HepG2 (cell line): ENCODE measurements around the gene ZBTB45. TPM values are rescaled to one million over a fixed set of nuclear protein-coding genes. Genes with fewer than 3 reads are reported as not detected.

Experiments
- JUND ChIP-seq: sonication (generic); formaldehyde crosslinking; IDR thresholded peaks from 2 replicates; pipeline ENCODE4 v1.8.0; 2022; ENCODE audit warnings: mild to moderate bottlenecking, missing genetic modification reagents
- KDM3A ChIP-seq: IDR thresholded peaks from 2 replicates; pipeline ENCODE4 v1.6.1; 2018; ENCODE audit warnings: low read depth, missing compliant biosample characterization
- KLF9 ChIP-seq: IDR thresholded peaks from 2 replicates; pipeline ENCODE4 v1.6.1; 2016; ENCODE audit warnings: low read depth
- MAFK ChIP-seq, 2 experiments: IDR thresholded peaks in 1 of 2; conservative IDR thresholded peaks in 1 of 2; 2 replicates each; pipeline ENCODE4 v1.6.1; 2011; ENCODE audit warnings: improper control_type of control experiment in 2 of 2, low read length in 2 of 2
- MEIS1 ChIP-seq: sonication (generic); formaldehyde crosslinking; IDR thresholded peaks from 2 replicates; pipeline ENCODE4 v1.9.0; 2021; ENCODE audit warnings: mild to moderate bottlenecking, missing genetic modification reagents, moderate library complexity, borderline replicate concordance
- MTF2 ChIP-seq: sonication (generic); formaldehyde crosslinking; IDR thresholded peaks from 2 replicates; pipeline ENCODE4 v1.5.0; 2020; ENCODE audit warnings: missing genetic modification reagents, borderline replicate concordance
- RFX3 ChIP-seq: IDR thresholded peaks from 2 replicates; pipeline ENCODE4 v1.6.1; 2016; ENCODE audit warnings: missing biosample characterization, missing genetic modification reagents
- SMAD9 ChIP-seq: sonication (generic); formaldehyde crosslinking; IDR thresholded peaks from 2 replicates; pipeline ENCODE4 v1.5.1; 2020; ENCODE audit warnings: mild to moderate bottlenecking, missing genetic modification reagents
- STAT6 ChIP-seq: sonication (generic); formaldehyde crosslinking; IDR thresholded peaks from 2 replicates; pipeline ENCODE4 v1.4.0; 2020; ENCODE audit warnings: missing genetic modification reagents, mild to moderate bottlenecking, borderline replicate concordance
- ZNF230 ChIP-seq: sonication (generic); formaldehyde crosslinking; IDR thresholded peaks from 2 replicates; pipeline ENCODE4 v1.4.0; 2020; ENCODE audit warnings: mild to moderate bottlenecking, missing genetic modification reagents
- ZNF24 ChIP-seq: fragments of 450-650 bp; IDR thresholded peaks from 2 replicates; pipeline ENCODE4 v1.6.1; 2017; ENCODE audit warnings: antibody characterized with exemption, mild to moderate bottlenecking
- ZNF263 ChIP-seq: sonication (generic); formaldehyde crosslinking; IDR thresholded peaks from 2 replicates; pipeline ENCODE4 v1.4.0; 2020; ENCODE audit warnings: missing genetic modification reagents
- ZNF337 ChIP-seq: sonication (generic); formaldehyde crosslinking; IDR thresholded peaks from 2 replicates; pipeline ENCODE4 v1.5.1; 2020; ENCODE audit warnings: missing genetic modification reagents, low read depth, mild to moderate bottlenecking, borderline replicate concordance
- ZNF484 ChIP-seq: sonication (generic); formaldehyde crosslinking; IDR thresholded peaks from 2 replicates; pipeline ENCODE4 v1.5.1; 2020; ENCODE audit warnings: mild to moderate bottlenecking, low read depth, missing genetic modification reagents, borderline replicate concordance
- ZNF564 ChIP-seq: sonication (generic); formaldehyde crosslinking; IDR thresholded peaks from 2 replicates; pipeline ENCODE4 v1.8.1; 2023; ENCODE audit warnings: mild to moderate bottlenecking, missing genetic modification reagents
- ZNF660 ChIP-seq: sonication (generic); formaldehyde crosslinking; IDR thresholded peaks from 2 replicates; pipeline ENCODE4 v1.5.1; 2020; ENCODE audit warnings: mild to moderate bottlenecking, low read depth, missing genetic modification reagents, borderline replicate concordance
- polyA plus RNA-seq, 8 experiments: library from polyadenylated mRNA; depleted of rRNA in 3 of 8; stranded (reverse) in 7 of 8; unstranded in 1 of 8; fragments of >200 nt; fragmentation: Illumina TruSeq in 4 of 8; extraction: Trizol in 4 of 8; gene quantifications; 2 replicates each; pipeline versions ENCODE4 v1.2.1 to v1.2.3, GENCODE V29; 2011 to 2016; ENCODE audit warnings: low read depth in 4 of 8, missing spikeins in 1 of 8, mixed read lengths in 1 of 8; ENCODE audit not compliant: insufficient read depth in 1 of 8
- total RNA-seq, 5 experiments: library from RNA; depleted of rRNA; stranded (reverse); fragments of >200 nt; fragmentation: Illumina TruSeq; extraction: Trizol; gene quantifications; 2 replicates each; pipeline ENCODE4 v1.2.3, GENCODE V29; 2016; ENCODE audit warnings: low read depth in 1 of 5
- TF ChIP-seq, protein P1 (sequence below), 2 experiments: IDR thresholded peaks; 2 replicates each; pipeline ENCODE4 v1.6.1; 2011 to 2012; ENCODE audit warnings: low read length in 2 of 2, borderline replicate concordance in 1 of 2, low read depth in 1 of 2, mild to moderate bottlenecking in 1 of 2, moderate library complexity in 1 of 2
- TF ChIP-seq, protein P2 (sequence below): sonication (generic); formaldehyde crosslinking; IDR thresholded peaks from 2 replicates; pipeline ENCODE4 v1.5.1; 2020; ENCODE audit warnings: missing genetic modification reagents, mild to moderate bottlenecking, borderline replicate concordance

Gene ZBTB45
- total and polyA plus RNA-seq, 2 of the 13 experiments (the other 11 are each of a cell fraction or from before 2014, with no cell fraction given), result 3.0 to 3.7 TPM

- TF ChIP-seq ZNF660 (no peak; the same call in 1 of the 2 replicates), JUND (CRISPR knock-in tag) (0 out of 2 replicates have a peak, but pooled peaks have one; percentile 59), ZNF337 (CRISPR knock-in tag) (peak; percentile 77; the same call in 1 of the 2 replicates), ZNF24 (peak; percentile 58; the same call in 1 of the 2 replicates), KDM3A (CRISPR knock-in tag) (peak; percentile 98), RFX3 (peak; percentile 54; the same call in 1 of the 2 replicates), ZNF564 (peak; percentile 8; the same call in 1 of the 2 replicates), ZNF230 (CRISPR knock-in tag) (peak; percentile 43), ZNF263 (CRISPR knock-in tag) (peak; percentile 24; the same call in 1 of the 2 replicates), SMAD9 (CRISPR knock-in tag) (peak; percentile 60; the same call in 1 of the 2 replicates), STAT6 (peak; percentile 88), ZNF484 (no peak), MTF2 (CRISPR knock-in tag) (peak; percentile 89; the same call in 1 of the 2 replicates), KLF9 (CRISPR knock-in tag) (0 out of 2 replicates have a peak, but pooled peaks have one; percentile 63), MEIS1 (CRISPR knock-in tag) (no peak), MAFK (conservative IDR thresholded peaks at IDR 0.05 in 1 of 2, IDR thresholded peaks at IDR 0.05 in 1 of 2; ENCODE audit: low read length in 2 of 2) (no peak)
- TF ChIP-seq, protein P1, sequence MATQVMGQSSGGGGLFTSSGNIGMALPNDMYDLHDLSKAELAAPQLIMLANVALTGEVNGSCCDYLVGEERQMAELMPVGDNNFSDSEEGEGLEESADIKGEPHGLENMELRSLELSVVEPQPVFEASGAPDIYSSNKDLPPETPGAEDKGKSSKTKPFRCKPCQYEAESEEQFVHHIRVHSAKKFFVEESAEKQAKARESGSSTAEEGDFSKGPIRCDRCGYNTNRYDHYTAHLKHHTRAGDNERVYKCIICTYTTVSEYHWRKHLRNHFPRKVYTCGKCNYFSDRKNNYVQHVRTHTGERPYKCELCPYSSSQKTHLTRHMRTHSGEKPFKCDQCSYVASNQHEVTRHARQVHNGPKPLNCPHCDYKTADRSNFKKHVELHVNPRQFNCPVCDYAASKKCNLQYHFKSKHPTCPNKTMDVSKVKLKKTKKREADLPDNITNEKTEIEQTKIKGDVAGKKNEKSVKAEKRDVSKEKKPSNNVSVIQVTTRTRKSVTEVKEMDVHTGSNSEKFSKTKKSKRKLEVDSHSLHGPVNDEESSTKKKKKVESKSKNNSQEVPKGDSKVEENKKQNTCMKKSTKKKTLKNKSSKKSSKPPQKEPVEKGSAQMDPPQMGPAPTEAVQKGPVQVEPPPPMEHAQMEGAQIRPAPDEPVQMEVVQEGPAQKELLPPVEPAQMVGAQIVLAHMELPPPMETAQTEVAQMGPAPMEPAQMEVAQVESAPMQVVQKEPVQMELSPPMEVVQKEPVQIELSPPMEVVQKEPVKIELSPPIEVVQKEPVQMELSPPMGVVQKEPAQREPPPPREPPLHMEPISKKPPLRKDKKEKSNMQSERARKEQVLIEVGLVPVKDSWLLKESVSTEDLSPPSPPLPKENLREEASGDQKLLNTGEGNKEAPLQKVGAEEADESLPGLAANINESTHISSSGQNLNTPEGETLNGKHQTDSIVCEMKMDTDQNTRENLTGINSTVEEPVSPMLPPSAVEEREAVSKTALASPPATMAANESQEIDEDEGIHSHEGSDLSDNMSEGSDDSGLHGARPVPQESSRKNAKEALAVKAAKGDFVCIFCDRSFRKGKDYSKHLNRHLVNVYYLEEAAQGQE (IDR thresholded peaks at IDR 0.05; ENCODE audit: borderline replicate concordance in 1 of 2, low read depth in 1 of 2, low read length in 2 of 2), result peak in 1 of 2 experiments; percentile 78; a peak in 2 of 4 replicates
- TF ChIP-seq, protein P2, sequence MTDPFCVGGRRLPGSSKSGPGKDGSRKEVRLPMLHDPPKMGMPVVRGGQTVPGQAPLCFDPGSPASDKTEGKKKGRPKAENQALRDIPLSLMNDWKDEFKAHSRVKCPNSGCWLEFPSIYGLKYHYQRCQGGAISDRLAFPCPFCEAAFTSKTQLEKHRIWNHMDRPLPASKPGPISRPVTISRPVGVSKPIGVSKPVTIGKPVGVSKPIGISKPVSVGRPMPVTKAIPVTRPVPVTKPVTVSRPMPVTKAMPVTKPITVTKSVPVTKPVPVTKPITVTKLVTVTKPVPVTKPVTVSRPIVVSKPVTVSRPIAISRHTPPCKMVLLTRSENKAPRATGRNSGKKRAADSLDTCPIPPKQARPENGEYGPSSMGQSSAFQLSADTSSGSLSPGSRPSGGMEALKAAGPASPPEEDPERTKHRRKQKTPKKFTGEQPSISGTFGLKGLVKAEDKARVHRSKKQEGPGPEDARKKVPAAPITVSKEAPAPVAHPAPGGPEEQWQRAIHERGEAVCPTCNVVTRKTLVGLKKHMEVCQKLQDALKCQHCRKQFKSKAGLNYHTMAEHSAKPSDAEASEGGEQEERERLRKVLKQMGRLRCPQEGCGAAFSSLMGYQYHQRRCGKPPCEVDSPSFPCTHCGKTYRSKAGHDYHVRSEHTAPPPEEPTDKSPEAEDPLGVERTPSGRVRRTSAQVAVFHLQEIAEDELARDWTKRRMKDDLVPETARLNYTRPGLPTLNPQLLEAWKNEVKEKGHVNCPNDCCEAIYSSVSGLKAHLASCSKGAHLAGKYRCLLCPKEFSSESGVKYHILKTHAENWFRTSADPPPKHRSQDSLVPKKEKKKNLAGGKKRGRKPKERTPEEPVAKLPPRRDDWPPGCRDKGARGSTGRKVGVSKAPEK (CRISPR knock-in tag), result 0 out of 2 replicates have a peak, but pooled peaks have one; percentile 26
Observed at GRCh38 chr19:58519355-58520256, at the start of gene ZBTB45 (continued).
